Islet of Langerhans (tissue), 1 donor: Measurements from ENCODE around the gene DCUN1D1.

Experiments used
- FAIRE-seq: peaks from one replicate; lab custom pipeline; 2011; peaks lifted over from hg19 to GRCh38; lab: Jason Lieb, UNC

The DCUN1D1 gene

DNA sequence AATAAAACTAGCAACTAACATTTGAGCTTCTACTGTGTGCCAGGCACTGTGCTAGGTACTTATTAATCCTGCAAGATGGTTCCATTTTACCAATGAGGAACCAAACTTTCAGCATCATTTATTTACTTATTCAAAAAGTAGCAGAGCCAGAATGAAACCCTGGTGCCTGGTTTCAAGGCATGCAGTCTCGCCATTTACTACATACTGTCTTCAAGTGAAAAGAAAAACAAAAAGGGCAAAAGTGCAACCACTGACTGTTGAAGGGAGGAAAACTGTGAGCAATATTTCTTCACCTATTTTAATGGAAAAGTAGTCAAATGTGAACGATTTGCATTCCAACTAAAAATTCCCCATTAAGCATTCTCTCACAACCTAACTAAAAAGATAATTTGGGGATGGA lies 8.7 kb downstream of the DCUN1D1 start:
- FAIRE-seq, result no peak

DNA sequence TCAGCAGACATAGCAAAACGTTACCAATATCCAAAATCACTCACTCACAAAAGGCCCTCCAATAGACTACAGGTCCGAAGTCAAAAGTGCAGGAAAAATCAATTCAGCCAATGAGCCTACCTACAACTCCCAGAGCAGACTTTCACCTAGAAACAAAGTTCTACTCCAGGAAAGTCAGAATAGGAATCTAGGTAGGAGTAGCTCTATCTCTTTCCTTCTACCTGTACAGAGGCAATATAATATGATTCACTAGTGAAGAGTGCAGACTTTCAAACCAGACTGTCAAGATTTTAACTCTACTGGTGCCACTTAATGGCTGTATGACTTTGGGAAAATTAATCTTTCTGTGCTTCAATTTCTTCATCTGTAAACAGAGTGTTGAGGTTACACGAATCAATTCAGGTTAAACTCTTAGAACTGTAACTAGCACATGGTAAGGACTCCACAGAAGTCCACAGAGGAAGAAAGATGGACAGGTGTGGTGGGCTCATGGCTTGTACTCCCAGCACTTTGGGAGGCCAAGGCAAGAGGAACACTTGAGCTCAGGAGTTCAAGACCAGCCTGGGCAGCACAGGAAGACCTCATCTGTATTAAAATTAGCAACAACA lies 9.4 kb downstream of the DCUN1D1 start:
- FAIRE-seq, result no peak

DNA sequence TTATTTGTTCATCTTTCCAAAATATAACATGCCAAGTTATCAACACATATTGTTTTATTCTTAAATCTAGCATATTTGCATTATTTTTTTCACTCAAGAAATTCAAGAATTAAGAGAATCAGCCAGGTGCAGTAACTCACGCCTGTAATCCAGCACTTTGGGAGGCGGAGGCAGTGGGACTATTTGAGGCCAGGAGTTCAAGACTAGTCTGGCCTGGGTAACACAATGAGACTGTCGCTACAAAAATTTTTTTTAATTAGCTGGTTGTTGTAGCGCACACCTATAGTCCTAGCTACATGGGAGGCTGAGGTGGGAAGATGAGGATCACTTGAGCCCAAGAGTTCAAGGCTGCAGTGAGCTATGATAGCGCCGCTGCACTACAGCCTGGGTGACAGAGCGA lies 10.5 kb downstream of the DCUN1D1 start:
- no peak for FAIRE-seq

DNA sequence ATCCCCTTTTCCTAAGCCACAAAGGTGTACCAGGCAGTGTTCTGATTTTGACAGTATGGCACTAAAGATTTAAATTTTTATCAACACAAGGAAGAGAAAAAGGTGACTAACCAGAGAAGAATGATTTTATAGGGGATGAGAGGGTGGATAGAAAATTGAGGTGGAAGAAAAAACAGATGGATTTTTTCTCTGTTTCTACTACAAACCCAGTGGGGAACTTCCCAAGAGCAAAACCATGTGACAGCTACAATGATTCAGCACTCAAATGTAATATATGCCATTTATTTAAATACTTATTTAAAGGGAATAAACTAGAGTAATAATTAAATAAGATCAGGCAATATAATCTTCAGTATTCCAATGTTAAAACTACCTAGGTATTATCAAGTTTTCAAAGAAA lies 11.1 kb downstream of the DCUN1D1 start:
- no peak for FAIRE-seq

DNA sequence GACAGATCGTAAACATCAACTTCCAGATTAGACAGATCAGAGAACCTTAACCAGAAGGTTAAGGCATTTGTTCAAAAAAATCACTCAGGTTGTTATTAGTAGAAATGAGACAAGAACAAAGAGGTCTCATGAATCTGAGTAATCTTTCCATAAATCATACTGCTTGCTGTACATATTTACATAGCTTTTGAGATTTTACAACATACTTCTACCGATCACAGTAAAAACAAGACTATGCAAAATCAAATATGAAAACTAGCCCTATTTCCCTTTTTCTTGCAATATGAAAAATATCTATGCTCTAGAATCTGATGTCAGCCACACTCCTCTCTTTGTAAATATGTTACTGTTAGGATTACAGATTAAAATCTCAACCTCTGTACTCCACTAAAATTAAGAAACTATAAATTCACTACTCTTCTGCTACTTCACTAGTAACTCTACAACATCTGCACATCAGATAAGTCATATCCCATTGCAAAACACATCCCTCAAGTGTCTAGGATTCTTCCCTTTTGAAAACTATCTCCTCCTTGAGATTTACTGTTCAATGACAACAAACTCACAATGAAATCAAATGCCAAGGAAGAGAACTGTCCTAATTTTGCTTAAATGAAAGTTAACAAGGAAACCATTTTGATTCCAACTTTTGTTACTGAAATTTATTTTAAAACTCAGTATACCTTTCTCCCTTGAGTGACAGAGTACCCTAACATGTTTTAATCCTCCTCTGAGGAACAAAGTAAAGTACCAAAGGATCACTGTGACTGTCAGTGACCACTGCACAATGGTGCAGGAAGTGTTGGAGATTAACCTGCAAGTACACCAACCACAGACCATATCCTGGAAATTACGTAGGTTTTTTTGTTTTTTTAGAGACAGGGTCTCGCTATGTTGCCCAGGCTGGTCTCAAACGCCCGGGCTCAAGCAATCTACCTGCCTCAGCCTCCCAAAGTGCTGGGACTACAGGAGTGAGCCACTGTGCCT lies 12.8 kb downstream of the DCUN1D1 start:
- FAIRE-seq, result no peak

DNA sequence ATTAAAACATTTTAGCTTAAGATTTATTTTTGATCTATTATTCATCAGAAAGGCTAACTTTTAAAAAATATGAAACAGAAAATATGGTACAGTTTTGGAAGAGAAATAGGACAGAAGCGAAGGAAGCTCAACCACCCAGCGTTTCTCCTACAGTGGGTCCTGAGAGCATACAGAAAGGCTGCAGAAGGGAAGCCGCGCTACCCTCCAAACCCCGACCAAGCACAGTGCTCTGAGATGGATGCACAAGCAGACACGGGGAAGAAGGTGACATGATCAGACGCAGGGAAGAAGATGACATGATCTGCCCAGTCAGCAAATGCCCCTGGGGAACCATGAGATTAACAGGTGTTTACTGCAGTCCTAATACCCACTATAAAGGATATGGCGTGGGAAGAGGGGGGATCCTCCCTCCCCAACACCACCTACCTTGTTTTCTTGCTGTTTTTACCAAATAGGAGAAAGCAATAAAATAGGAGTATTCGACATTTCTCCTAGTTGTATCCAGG lies 14.4 kb downstream of the DCUN1D1 start:
- no peak for FAIRE-seq

DNA sequence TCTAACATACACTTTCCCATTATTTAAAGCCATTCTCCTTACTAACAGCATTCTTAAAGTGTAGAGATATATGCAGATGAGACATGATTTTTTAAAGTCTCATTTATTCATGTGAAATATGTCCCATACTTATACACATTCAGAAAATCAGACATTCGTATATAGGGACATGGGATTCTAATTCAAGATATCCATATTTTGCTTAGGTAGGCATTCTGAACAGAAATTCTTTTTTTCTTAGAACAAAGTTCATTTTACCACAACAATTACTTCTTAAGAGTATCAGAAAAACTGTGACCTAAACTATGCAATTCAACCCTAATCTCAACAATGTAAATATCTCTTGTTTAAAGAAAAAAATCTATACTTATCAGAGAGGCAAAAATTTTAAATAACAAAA lies 16.2 kb downstream of the DCUN1D1 start:
- FAIRE-seq, result peak; percentile 13

DNA sequence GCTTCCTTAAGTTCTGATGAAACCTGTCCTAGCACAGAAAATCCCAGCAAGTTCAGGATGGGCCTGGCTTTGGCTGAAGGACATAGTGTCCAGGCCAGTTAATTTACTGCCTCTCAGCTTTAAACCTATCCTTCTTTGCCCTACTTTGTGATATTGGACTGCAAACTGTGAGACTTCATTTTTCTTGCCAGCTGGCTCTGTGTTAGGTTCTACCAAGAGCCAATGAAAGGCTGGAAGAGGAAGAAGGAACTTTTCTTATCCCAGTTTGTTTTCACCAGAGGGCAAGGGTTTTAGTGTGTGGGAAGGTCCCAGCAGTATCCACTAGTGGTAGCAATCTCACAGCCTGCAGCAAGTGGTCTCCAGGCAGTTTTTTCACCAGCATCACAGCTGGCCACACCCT lies 18.2 kb downstream of the DCUN1D1 start:
- no peak for FAIRE-seq

DNA sequence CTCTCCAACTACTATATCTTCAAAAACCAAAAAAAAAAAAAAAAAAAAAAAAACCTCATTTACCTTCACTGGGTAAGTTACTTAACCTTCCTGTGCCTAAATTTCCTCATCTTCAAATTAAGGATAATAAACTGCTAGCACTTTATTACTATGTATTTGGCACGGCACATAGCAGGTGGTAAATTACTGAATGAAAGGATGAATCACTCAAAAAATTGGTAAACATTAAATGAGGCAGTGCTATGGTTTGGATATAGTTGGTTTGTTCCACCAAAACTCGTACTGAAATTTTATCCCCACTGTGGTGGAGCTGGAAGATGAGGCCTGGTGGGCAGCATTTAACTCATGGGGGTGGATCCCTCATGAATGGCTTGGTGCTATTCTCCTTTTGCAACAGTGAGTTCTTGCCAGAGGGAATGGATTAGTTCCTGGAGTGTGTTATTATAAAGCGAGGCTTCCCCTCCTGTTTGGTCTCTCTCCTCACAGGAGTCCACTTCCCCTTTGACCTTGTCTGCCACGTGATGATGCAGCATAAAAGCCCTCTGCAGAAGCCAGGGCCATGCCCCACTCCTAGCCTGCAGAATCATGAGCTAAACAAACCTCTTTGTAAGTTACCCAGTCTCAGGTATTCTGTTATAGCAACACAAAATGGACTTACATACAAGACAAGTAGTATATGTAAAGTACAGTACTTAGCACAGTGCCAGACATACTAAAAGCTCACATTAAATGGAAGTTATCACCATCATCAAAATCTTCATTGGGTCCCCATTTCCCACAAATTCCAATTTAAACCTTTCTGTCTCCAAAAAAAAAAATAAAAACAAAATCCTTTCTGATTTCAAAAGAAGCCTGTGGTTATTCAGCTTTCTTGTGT lies 20.6 kb downstream of the DCUN1D1 start:
- peak; percentile 83 for FAIRE-seq

DNA sequence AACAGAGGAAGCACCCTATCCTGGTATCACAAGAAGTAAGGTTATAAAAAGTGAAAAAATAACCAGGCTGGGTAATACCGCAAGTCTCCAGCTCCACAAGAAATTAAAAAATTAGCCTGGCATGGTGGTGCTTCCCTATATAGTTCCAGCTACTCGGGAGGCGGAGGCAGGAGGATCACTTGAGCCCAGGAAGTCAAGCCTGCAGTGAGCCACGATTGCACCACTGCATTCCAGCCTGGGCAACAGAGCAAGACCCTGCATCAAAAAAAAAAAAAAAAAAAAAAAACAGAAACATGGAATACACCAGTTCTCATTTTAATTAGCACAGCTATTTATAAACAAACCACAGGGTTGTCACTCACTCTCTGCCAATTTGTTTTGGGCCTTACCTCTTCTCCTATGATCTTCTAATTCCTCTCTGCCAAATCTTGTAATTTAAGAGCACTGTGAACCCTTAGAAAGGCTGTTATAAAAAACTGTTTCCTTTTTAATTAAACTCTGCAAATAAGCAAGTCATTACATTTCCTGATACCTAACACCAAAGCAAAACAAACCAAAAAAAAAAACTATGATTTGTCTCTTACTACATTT lies 22.6 kb downstream of the DCUN1D1 start:
- FAIRE-seq, result no peak

DNA sequence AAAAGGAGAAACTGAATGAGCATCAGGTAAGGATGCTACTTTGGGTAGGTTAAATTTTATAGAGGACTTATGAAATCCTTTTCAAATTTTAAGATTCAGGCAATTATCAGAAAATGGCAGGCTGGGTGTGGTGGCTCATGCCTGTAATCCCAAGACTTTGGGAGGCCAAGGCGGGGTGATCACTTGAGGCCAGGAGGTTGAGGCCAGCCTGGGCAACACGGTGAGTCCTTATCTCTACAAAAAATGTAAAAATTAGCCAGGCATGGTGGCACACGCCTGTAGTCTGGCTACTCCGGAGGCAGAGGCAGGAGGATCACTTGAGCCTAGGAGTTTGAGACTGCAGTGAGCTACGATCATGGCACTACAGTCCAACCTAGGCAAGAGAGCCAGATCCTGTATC lies 23.1 kb downstream of the DCUN1D1 start:
- no peak for FAIRE-seq

DNA sequence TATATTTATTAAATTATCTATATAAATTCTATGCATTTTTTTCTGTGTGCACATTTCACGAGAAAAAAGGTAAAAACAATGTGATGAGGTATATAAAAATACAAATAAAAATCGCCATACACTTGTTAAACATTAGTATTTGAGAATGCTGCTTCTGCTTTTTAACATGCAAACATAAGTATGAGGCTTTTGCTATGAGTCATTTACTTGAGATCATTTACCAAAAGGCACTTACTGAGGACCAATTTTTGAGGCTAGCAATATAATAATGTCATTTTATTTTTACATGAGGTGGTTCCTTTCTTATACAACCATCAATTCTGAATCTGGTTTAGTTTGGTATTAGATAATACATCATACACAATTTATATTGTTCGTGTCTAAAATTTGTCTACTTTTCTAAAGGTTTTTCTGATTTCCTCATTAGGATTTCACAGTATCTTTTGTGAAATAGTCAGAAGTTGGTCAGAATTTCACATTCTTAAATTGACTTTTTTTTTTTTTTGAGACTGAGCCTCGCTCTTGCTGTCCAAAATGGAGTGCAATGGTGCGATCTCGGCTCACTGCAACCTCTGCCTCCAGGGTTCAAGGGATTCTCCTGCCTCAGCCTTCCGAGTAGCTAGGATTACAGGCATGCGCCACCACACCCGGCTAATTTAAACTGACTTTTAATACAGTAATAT lies 25.6 kb downstream of the DCUN1D1 start:
- no peak for FAIRE-seq

DNA sequence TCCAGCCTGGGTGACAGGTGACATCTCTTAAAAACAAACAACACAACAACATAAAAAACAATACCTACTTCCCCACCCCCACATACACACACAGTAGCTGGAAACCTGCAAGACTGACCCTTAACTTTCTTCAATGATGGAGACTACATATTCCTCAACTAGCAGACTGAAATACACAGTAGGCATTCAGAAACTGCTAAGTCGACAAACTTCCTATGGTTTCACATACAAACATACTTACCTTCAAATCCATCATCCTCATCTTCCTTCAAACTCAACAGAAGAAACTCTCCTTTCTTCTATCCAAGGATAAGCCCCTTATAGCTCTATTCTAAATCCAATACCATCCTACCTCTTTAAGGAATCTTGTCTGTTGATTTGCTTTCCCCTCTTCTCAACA lies 30.6 kb downstream of the DCUN1D1 start:
- no peak for FAIRE-seq

DNA sequence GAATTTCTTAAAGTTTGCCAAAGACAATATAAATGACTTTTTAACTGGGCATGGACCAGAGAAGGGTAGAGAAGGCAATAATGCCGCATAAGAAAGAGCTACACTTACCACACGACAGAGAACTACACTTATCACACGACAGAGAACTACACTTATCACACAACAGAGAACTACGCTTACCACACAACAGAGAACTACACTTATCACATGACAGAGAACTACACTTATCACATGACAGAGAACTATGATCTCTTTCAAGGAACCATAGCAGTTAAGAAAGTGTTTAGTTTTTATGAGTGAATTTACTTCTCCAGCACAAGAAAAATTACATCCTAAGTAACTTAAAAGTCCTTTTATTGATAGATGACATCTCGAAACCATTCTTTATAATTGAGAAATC lies 32.0 kb downstream of the DCUN1D1 start:
- no peak for FAIRE-seq

DNA sequence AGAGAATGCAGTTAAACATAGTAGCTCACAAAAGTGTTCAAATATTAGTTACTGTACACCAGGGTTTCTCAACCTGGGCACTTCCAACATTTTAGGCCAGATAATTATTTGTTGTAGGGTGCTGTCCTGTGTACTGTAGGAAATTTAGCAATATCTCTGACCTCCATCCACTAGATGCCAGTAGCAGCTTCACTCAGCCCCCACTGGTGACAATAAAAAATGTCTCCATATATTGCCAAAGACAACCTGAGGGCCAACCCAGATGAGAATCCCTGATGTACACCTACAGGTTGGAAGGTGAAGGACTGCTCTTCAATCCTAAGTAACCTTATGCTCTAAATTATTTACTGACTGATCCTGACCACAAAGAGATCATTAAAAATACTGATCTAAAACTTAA lies 32.5 kb downstream of the DCUN1D1 start:
- FAIRE-seq, result no peak

DNA sequence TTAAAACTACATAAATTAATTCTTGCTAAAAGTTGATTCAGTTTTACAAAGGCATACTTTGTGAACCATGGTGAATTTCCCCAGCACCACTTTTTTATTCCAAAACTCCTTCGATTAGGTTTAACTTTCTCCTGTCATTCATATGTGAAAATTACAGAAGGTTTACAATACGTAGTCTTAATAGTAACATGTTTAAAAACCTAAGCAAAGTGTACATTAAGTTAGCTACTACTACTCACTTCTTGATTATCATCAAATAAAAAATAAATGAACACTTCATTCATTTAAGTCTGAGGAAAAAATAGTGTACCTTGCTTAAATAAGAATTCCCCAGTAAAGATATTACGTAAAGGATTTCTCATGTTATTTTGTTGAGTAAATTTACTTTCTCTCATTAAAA lies 38.6 kb downstream of the DCUN1D1 start:
- no peak for FAIRE-seq

DNA sequence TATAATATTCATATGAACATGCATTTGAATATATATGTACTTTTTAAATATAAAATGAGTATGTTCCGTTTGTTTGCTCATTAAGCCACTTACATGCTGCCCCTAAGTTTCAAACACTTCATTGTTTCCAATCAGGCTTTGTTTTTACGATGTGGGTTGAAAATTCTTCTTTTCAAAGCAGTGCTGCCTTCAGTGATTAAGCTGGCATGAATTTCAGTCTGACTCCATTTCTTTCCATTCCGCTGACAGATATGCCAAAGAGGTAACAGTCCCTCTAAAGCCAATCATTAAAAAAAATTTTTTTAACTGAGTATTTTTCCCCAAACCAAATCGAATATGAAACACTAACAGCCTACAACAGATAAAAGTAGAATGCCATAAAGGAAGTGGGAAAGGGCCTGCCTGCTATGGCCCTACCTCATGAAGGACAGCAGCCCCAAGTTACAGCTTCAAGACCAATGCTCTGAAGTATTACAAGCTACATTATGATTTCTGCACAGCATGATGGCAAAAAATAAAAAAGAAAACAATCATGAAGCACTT lies 40.0 kb downstream of the DCUN1D1 start:
- no peak for FAIRE-seq

DNA sequence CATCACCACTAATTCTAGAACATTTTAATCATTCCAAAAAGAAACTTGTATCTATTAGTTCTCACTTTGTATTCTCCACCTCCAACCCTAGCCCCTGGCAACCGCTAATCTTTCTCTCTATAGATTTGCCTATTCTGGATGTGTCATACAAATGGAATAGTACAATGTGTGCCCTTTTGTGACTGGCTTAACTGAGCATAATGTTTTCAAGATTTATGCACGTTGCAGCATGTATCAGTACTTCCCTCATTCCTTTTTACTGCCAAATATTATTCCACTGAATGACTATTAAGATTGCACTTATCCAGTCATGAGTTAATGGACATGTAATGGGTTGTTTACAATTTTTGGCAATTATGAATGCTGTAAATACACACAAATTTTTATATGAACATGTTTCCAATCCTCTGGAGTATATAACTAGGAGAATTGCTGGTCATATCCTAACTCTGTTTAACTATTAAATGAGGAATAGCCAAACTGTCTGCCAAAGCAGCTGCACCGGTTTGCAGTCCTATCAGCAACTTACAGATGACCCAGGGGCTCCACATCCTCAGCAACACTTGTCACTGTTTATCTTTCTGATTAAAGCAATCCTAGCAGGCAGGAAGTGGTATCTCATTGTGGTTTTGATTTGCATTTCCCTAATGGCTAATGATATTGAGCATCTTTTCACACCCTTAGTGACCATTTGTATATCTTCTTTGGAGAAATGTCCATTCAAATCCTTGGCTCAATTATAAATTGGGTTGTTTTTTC lies 42.9 kb downstream of the DCUN1D1 start:
- FAIRE-seq, result no peak

DNA sequence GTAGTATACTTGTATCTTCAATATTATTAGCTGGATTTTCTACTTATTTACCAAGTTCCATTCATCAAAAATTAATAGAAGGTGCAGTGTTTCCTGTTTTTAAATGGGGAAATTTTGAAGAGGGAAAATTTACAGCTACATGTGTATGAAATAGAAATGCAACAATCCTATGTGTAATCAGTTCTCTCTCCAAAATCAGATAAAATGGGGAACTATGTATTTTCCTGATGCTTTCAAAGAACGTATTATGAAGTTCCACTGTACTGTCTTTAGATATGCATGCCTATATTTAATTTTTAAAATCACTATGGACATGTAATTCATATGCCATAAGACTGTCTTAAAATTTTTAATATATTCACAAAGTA lies 43.4 kb downstream of the DCUN1D1 start:
- FAIRE-seq, result no peak

DNA sequence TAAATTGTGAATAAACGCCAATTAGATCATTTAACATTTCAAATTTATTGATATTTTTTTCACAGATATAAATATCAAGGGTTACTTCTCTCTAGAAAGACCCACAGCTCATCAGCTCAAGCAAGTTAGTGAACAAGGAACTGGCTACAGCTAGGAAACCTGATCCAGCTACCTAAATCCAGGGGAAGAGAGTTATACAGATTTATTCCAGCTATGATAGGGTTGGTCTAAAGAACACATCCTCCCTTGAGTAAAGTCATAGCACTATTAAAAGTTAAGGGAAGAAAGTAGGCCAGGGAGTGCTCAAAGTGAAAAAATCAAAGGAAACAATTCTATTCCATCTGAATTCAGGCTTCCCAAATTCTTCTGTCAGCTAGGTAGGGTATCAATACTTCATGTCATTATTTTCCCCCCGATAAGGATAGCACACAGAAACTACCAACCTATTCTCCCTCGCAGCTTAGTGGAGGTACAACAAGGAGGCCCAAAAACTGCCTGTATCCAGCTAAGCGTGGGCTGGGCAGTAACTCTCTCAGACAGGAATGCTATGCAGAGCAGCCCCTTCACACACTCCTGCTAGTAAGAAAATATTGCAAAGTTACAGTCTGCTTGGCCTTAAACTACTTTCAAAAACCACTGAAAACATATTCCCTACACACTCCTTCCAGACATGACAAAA lies 44.0 kb downstream of the DCUN1D1 start:
- no peak for FAIRE-seq
